NB4 (cell line): ENCODE measurements around the gene GSDMA.

Source experiments
- MYC ChIP-seq: IDR thresholded peaks from 2 replicates; pipeline ENCODE4 v1.6.1; 2011; ENCODE audit warnings: low read depth, low read length
- POLR2A ChIP-seq: IDR thresholded peaks from 2 replicates; pipeline ENCODE4 v1.6.1; 2011; ENCODE audit warnings: mild to moderate bottlenecking; ENCODE audit not compliant: insufficient read length; ENCODE audit errors: extremely low read depth
- TF ChIP-seq, protein P1 (sequence below): IDR thresholded peaks from one replicate; pipeline ENCODE4 v1.5.1; 2012; ENCODE audit warnings: low read depth, low read length
- TF ChIP-seq, protein P2 (sequence below): IDR thresholded peaks from 2 replicates; pipeline ENCODE4 v1.6.1; 2011; ENCODE audit warnings: low read depth, low read length

DNA sequence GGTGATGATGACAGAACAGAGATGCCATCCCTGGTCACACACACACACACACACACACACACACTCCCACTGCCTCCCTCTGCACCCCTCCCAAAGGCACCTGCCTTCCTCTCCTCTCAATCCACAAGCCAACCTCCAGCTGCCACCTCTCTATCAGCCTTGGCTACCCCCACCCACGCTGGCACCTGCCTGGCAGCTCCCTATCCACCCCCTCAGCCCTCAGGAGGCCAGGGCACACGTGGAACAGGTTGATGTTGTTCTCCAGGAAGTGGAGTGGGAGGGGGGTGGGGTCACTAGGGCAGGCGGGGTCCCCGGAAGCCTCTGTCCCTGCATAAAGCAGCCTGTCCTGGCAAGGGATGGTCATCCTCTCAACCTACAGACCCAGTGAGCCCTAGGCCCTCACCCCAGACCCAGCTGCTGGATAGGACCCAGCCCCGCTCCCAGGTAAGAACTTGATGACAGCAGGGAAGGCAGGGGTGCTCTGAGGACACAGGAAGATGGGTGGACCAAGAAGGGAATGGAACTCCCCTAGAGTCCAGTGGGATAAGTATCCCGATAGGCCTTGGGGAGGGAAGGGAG, at the start of gene GSDMA:
- TF ChIP-seq, protein P1, sequence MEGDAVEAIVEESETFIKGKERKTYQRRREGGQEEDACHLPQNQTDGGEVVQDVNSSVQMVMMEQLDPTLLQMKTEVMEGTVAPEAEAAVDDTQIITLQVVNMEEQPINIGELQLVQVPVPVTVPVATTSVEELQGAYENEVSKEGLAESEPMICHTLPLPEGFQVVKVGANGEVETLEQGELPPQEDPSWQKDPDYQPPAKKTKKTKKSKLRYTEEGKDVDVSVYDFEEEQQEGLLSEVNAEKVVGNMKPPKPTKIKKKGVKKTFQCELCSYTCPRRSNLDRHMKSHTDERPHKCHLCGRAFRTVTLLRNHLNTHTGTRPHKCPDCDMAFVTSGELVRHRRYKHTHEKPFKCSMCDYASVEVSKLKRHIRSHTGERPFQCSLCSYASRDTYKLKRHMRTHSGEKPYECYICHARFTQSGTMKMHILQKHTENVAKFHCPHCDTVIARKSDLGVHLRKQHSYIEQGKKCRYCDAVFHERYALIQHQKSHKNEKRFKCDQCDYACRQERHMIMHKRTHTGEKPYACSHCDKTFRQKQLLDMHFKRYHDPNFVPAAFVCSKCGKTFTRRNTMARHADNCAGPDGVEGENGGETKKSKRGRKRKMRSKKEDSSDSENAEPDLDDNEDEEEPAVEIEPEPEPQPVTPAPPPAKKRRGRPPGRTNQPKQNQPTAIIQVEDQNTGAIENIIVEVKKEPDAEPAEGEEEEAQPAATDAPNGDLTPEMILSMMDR, result no peak
- TF ChIP-seq, protein P2, sequence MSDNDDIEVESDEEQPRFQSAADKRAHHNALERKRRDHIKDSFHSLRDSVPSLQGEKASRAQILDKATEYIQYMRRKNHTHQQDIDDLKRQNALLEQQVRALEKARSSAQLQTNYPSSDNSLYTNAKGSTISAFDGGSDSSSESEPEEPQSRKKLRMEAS, result no peak
- TF ChIP-seq POLR2A (no peak), MYC (no peak)
